ENCODE results near the gene MESD.
A peak's percentile ranks its signal among the peaks of the same experiment; 100 is the strongest.

The MESD gene

GRCh38 chr15:80929689-80930088 is 59.9 kb downstream of the MESD start:
- intact Hi-C loops (cut with DNase I): no loop called here

DNA sequence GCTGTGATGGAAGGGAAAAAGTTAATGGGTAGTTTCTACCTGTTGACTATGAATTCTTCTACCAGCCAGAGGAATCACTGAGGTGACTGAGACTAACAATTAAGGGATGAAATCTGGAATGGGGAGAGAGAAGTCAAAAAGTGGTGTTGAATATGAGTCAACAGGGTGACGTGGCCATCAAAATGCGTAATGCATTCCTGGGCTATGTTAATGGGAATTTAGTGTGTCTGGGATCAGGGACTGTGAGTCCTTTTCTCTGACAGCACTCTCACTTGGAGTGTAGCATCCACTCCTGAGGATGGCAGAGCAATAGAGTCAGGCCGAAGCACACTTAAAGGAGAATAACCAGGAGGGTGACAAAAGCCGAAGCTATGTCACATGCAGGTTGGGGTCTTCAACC is 60.4 kb downstream of the MESD start:
- no peak for DNase-seq
- intact Hi-C loops (cut with DNase I): no loop called here

More at GRCh38 chr15:80929689-80930088, 59.9 kb downstream of the MESD start:
- no peak for DNase-seq

- intact Hi-C loops (cut with DNase I): no loop called here
Observed at GRCh38 chr15:80926126-80926525, 63.5 kb downstream of the MESD start.

DNA sequence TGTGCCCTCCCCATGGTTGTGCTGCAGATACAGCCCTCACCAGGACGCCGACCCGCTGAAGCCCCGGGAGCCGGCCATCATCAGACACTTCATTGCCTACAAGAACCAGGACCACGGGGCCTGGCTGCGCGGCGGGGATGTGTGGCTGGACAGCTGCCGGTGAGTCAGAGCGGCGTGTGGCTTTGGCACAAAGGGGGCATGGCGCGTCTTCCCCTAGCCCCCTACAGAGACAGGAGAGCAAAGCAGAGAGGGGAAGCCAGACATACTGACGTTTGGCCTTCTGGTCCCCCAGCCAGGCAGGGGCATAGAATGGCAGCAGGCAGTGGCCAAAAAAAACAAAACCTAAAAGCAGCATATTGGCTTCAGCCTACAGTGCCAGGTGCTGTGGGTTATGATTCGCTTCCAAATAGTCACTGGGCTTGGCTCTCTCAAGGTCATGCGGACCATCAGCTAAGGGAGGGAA is 64.0 kb downstream of the MESD start:
- DNase-seq: no peak
- intact Hi-C loops (cut with DNase I): no loop called here

More at GRCh38 chr15:80926126-80926525, 63.5 kb downstream of the MESD start:
- DNase-seq: no peak

GRCh38 chr15:80924278-80924677 is 65.3 kb downstream of the MESD start:
- intact Hi-C loops (cut with DNase I): no loop called here

GRCh38 chr15:80923668-80924067 is 66.0 kb downstream of the MESD start:
- DNase-seq: no peak

More at GRCh38 chr15:80924278-80924677, 65.3 kb downstream of the MESD start:
- DNase-seq: no peak

DNA sequence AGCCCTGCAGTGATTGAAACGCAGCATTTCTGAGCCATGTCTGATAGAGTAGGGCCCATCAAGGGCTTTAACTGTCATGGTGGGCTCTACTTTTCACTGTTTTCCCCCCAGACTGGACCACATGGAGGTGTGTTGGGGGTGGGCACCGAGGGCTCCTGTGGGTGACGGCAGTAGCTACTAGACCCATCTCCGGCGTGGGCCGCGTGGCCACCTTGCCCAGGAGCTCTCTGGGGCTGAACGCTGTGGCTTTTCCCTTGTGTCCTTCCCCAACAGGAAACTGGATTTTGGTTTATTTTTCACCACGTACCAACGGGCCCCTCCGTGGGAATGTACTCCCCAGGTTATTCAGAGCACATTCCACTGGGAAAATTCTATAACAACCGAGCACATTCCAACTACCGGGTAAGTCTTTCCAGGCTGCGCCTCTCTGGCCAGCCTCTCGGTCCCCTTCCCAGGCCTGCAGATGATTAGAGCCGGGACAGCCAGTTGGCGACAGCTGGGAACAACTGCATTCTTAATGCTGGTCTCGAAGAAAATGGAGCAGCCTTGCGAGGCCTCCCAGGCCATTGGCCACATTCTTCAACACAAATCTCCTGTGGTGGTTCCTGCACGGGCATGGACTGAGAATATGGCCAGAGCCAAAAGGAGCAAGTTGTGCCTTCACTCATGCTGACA is 67.7 kb downstream of the MESD start:
- no peak for DNase-seq
- intact Hi-C loops (cut with DNase I): no loop called here

More at GRCh38 chr15:80923668-80924067, 66.0 kb downstream of the MESD start:
- intact Hi-C loops (cut with DNase I): no loop called here

DNA sequence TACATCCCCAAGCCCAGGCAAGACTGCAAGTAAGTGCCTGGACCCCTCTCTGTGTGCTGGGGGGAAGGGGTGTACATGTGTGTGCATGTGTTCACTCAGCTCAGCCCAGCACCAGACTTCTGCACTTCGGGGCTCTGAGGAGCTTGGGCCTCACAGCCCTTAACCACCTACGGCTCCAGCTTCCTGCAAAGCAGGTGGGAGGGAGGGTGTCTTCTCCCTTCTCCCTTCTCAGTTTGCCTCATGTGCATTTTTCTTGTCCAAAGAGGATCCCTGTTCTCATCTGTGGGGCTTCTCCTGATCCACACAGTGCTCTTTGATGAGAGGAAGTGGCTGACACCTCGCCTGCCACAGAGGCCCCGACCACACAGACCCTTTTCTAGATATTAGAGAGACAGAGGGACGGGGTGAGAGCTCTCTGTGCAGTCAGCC is 69.3 kb downstream of the MESD start:
- no peak for DNase-seq
- intact Hi-C loops (cut with DNase I): no loop called here

GRCh38 chr15:80918196-80918783 is 71.3 kb downstream of the MESD start:
- DNase-seq: no peak
- intact Hi-C loops (cut with DNase I): no loop called here

- no peak for DNase-seq
- intact Hi-C loops (cut with DNase I): no loop called here
Observed at GRCh38 chr15:80916056-80916455, 73.6 kb downstream of the MESD start.

GRCh38 chr15:80915472-80915871 is 74.1 kb downstream of the MESD start:
- intact Hi-C loops (cut with DNase I): no loop called here
- no peak for DNase-seq

DNA sequence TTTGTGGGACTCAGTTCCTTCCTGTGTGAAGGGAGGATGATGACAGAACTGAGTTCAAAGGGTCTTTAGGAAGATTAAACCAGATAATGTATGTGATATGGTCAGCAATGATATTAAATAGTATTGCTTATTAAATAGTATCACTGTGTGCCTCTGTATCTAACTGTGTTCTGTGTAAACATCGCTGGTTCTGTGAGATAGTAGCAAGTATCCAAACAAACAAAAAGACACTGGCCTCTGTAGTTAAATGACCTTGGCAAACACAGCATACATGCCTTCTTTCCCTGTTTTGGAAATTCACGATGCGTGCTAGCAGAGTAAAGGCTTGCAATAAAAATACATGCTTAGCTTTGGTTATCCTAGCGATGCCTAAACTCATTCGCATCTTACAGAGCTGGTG is 76.1 kb downstream of the MESD start:
- intact Hi-C loops (cut with DNase I): no loop called here
- DNase-seq: no peak

DNA sequence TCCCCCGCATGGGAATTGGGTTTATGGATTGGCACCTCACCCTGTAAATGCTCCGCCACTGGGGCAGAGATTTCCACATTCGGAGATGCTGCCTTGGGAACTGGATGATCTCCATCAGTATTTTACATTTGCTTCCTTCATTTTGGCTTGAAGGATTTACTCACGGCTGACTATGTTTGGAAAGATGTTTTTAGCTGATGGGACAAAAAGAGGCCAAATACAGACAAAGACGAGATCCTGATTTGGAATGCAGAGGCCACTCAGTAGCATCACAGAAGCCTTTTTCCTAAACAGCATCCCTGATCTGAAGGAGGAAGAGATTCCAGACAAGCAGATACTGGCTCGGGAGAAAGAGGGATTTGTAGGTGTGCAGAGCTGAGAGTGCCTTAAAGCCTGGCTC is 76.9 kb downstream of the MESD start:
- no peak for DNase-seq
- intact Hi-C loops (cut with DNase I): no loop called here

DNA sequence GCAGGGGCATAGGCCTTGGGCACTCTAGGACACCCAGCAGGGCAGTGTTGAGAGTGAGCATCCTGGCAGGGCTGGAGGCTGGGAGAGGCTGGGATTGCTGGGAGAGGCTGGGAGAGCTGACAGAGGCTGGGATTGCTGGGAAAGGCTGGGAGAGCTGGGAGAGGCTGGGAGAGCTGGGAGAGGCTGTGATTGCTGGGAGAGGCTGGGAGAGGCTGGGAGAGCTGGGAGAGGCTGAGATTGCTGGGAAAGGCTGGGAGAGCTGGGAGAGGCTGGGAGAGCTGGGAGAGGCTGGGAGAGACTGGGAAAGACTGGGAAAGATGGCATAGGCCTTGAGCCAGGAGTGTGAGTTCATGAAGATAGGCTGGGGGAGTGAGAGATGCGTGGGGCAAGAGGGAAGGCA is 77.8 kb downstream of the MESD start:
- intact Hi-C loops (cut with DNase I): no loop called here
- DNase-seq: no peak

DNA sequence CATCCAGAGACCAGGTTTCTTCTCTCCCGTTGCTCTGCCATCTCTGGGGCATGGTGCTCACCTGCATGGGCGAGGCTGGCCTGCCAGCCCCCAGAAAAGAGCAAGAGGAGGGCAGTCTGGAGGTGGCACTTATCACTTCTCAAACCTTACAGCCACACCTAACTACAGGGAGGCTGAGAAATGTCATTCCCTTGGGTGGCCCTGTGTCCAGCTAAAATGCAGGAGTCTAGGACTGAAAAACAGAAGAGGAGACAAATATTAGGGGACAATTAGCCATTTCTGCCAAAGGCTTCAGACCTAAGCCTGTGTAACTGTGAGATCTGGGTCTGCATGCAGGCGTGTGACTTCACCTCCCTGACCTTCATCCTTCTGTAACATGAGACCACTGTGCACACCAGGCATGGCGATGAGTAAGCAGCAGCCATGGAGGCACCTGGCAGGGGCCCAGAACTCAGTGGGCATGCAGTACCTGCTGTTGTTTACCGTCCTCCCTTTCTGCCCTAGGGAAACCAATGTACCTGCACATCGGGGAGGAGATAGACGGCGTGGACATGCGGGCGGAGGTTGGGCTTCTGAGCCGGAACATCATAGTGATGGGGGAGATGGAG is 83.4 kb downstream of the MESD start:
- intact Hi-C loops (cut with DNase I): no loop called here
- DNase-seq: no peak

DNA sequence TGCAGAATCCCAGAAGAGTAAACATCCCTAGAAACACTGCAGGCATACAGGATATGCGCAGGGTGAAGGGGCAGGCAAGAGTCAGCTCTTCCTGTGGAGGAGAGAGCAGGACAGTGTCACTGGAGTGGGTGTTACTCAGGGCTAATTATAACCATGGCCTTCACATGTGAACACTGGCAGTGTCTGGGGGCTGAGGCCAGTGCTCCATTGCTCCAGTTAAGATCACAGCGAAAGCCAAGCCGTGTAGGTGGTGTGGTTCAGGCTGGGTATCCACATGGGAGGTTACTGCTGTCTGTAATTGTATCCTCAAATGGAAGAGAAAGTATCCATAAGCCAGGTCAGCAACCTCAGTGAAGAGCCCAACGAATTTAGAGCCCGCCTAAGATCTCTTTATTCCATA is 84.6 kb downstream of the MESD start:
- DNase-seq: no peak
- intact Hi-C loops (cut with DNase I): no loop called here

DNA sequence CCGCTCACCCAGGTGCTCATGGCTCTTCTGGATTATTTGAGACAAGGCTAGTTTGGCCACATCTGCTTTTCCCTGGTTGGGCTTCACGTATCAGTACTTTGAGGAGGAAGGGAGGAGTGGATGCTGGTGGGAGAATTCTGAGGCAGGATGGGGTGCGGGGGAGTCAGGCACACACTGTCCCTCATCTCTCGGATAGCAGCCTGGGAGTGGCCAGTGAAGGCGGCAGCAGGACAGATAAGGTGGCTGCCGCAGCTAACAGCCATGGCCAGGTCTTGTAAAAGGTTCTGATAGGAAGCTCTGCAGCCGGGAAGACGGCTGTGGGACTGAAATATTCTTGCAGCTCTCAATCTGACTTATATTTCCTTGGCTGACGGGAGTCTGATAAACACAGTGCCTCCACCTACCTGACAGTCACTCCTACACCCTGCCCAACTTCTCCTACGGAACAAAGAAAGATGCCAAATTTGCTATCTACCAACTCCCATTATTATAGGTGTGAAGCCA is 87.3 kb downstream of the MESD start:
- intact Hi-C loops (cut with DNase I): no loop called here
- DNase-seq: peak in 35 of 42 donors; percentile 11 to 85 (median 41)

DNA sequence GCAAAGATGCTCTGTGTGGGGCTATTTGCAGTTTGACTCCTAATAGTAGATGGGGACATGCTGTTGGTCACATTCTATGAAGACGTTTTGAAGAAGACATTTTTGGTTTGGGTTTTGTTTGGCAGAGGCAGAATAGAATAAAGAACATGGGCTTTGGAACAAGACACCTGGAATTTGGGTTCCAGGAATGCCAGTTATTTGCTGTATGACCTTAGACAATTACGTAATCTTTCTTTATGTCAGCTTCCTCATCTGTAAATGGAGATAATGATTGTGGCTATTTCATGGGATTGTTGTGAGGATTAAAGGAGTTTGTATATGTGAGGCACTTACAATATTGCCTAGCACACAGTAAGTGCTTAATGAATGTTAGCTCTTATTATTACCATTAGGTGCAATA is 91.6 kb downstream of the MESD start:
- intact Hi-C loops (cut with DNase I): no loop called here
- no peak for DNase-seq
